Activated naive CD4-positive, alpha-beta T cell treated with Interleukin-2 at 50 U/mL for 16 hours (primary cell): ENCODE data around the gene CHRNB4.
"Not testable (repeated sequence)": the region's sequence is repeated elsewhere in the genome, so short reads cannot be mapped to it uniquely, and the experiment has no call there.

Experiments used
- DNase-seq: peaks from one replicate; pipeline ENCODE4 v3.0.0-alpha.2; 2020

Gene CHRNB4

GRCh38 chr15:78614021-78614420 is 27.0 kb downstream of the CHRNB4 start:
- no peak for DNase-seq

GRCh38 chr15:78609551-78609950 is 31.5 kb downstream of the CHRNB4 start:
- not testable (repeated sequence) for DNase-seq

DNA sequence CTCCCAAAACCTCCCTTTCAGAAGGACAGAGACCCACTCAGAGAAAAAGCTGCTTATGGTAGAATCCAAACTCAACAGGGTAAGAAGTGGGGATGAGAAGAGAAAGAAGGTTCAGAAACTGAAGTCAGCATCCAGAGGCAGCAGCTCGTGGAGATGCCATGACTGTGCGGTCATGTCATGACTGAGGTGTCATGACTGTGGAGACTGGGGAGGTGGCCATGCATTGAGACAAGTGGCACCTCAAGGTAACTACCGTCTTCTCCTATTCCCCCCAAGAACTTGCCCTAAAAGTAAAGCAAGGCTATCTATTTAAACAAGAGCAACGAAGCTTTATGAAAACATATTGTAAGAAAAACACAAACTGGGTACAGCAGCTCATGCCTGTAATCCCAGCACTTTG is 35.3 kb downstream of the CHRNB4 start:
- DNase-seq = no peak

DNA sequence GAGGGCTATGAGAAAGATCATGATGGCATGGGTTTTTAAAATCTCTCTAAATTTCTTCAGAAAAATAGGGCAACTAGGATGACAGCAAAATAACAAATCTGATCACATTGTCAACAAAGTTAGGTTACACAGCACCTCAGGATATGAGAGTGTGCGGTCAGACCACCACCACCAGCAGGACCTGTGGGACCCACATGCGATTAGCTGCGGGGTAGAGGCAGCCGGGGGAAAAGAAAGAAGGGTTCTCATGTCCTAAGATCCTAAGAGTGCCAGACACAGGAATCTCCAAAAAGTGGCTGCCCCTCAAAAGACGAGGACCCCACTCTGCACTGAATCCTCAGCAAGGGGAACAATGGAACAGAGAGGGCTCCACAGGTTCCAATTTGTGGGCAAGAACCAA is 35.8 kb downstream of the CHRNB4 start:
- DNase-seq = no peak

GRCh38 chr15:78604420-78604819 is 36.6 kb downstream of the CHRNB4 start:
- no peak for DNase-seq

GRCh38 chr15:78603467-78603866 is 37.5 kb downstream of the CHRNB4 start:
- DNase-seq = no peak

DNA sequence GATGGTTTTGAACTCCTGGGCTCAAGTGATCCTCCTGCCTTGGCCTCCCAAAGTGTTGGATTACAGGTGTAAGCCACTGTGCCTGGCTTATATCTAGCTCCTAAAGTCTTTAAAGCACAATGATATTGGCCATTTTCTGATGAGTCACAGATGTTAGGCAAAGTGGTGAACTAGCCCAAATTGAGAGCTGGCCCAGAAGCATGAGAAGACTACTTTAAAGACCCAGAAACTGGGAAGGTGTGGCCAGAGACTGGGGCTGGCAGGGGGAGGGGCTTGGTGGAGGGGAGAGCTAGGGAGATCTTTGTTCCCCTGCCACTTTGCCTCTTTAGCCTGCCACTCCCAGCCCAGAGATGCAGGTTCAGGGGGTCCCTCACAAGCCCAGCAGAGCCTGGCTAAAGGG is 41.8 kb downstream of the CHRNB4 start:
- DNase-seq = no peak

- no peak for DNase-seq
These were observed 42.7 kb downstream of the CHRNB4 start for GRCh38 chr15:78598348-78598747.

DNA sequence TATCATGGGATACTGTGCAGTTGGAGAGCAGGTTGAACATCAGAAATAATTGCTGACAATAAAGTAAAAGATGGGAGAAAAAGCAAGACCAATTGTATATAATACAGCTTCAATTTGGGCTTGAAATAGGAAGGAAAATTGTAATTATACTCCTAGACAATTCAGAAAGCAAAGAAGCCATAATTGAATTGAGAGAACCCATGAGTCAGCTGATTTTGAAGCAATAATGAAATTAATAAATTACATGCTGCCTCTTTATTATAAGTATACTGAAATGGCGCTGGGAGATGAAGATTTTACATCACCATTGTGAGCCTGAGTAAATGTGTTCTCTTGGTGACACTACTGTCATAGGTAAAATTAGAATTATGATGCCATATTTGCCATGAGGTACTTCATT is 43.4 kb downstream of the CHRNB4 start:
- DNase-seq = no peak

- no peak for DNase-seq
These were observed 66.1 kb downstream of the CHRNB4 start for GRCh38 chr15:78574944-78575343.
